ENCODE measurements around the gene MDFI.

DNA sequence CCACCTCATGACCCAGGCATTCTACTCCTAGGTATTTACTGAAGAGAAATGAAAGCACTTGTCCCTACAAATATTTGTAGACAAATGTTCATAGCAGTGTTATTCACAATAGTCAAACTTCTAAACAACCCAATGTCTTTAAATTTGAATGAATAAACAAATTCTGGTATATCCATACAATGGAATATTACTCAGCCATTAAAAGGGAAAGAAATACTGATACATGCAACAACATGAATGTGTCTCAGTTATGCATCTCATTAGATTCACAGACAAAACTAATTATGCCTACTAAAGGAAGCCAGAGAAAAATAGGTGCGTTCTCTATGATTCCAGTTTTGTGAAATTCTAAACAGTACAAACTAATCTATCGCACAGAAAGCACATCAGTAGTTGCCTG is 30.7 kb downstream of the MDFI start:
- TF ChIP-seq POLR2A (IDR thresholded peaks at IDR 0.05): no peak
- TF ChIP-seq, protein P1, sequence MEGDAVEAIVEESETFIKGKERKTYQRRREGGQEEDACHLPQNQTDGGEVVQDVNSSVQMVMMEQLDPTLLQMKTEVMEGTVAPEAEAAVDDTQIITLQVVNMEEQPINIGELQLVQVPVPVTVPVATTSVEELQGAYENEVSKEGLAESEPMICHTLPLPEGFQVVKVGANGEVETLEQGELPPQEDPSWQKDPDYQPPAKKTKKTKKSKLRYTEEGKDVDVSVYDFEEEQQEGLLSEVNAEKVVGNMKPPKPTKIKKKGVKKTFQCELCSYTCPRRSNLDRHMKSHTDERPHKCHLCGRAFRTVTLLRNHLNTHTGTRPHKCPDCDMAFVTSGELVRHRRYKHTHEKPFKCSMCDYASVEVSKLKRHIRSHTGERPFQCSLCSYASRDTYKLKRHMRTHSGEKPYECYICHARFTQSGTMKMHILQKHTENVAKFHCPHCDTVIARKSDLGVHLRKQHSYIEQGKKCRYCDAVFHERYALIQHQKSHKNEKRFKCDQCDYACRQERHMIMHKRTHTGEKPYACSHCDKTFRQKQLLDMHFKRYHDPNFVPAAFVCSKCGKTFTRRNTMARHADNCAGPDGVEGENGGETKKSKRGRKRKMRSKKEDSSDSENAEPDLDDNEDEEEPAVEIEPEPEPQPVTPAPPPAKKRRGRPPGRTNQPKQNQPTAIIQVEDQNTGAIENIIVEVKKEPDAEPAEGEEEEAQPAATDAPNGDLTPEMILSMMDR (IDR thresholded peaks at IDR 0.05): no peak
